ENCODE data around the gene CD109.
A peak's percentile ranks its signal among the peaks of the same experiment; 100 is the strongest.
"Not testable (repeated sequence)": the region's sequence is repeated elsewhere in the genome, so short reads cannot be mapped to it uniquely, and the experiment has no call there.

The CD109 gene

GRCh38 chr6:73823046-73823735, 127.2 kb downstream of the CD109 start:
- no peak overlapping the region for H3K27ac ChIP-seq
- H3K4me3 ChIP-seq, result no peak overlapping the region

GRCh38 chr6:73823832-73824231, 127.8 kb downstream of the CD109 start:
- Histone ChIP-seq H3K27ac (no peak overlapping the region), H3K4me3 (no peak overlapping the region)

- H3K27ac ChIP-seq, result no peak overlapping the region
- no peak overlapping the region for H3K4me3 ChIP-seq
These were observed 130.6 kb downstream of the CD109 start for GRCh38 chr6:73826571-73826970.

GRCh38 chr6:73830119-73830518, 134.1 kb downstream of the CD109 start:
- Histone ChIP-seq H3K27ac (no peak overlapping the region), H3K4me3 (no peak overlapping the region)

GRCh38 chr6:73832313-73832712, 136.3 kb downstream of the CD109 start:
- Histone ChIP-seq H3K4me3 (no peak overlapping the region), H3K27ac (peak overlapping the region in 1 of 21 experiments; percentile 10)

GRCh38 chr6:73844696-73845095, 148.7 kb downstream of the CD109 start:
- H3K27ac ChIP-seq, H3K4me3 ChIP-seq: not testable (repeated sequence)

GRCh38 chr6:73851048-73851447, 155.0 kb downstream of the CD109 start:
- not testable (repeated sequence) for H3K27ac ChIP-seq, H3K4me3 ChIP-seq

GRCh38 chr6:73854998-73855718, 159.2 kb downstream of the CD109 start:
- peak overlapping the region in 4 of 21 experiments; percentile 11 to 59 (median 48) for H3K27ac ChIP-seq
- no peak overlapping the region for H3K4me3 ChIP-seq

GRCh38 chr6:73857341-73857890, 161.4 kb downstream of the CD109 start:
- Histone ChIP-seq H3K27ac (no peak overlapping the region), H3K4me3 (no peak overlapping the region)

- peak overlapping the region in 1 of 21 experiments; percentile 37 for H3K27ac ChIP-seq
- no peak overlapping the region for H3K4me3 ChIP-seq
These were observed 162.4 kb downstream of the CD109 start for GRCh38 chr6:73858376-73858775.

- no peak overlapping the region for H3K4me3 ChIP-seq
- no peak overlapping the region for H3K27ac ChIP-seq
These were observed 164.3 kb downstream of the CD109 start for GRCh38 chr6:73860303-73860702.

GRCh38 chr6:73866305-73866704, 170.3 kb downstream of the CD109 start:
- Histone ChIP-seq H3K4me3 (no peak overlapping the region), H3K27ac (no peak overlapping the region)

- Histone ChIP-seq H3K4me3 (no peak overlapping the region), H3K27ac (no peak overlapping the region)
These were observed 171.4 kb downstream of the CD109 start for GRCh38 chr6:73867411-73867810.

- H3K4me3 ChIP-seq, result no peak overlapping the region
- no peak overlapping the region for H3K27ac ChIP-seq
These were observed 174.9 kb downstream of the CD109 start for GRCh38 chr6:73870907-73871306.

- Histone ChIP-seq H3K4me3 (no peak overlapping the region), H3K27ac (peak overlapping the region in 1 of 21 experiments; percentile 10)
These were observed 177.1 kb downstream of the CD109 start for GRCh38 chr6:73873081-73873480.
